GM12875 (cell line): ENCODE measurements around the gene SLC7A6OS.

ENCODE experiments used
- H3K4me3 ChIP-seq: one replicate; pipeline ENCODE4 v1.5.1; 2011; ENCODE audit warnings: low read depth, low read length, control low read depth
- CTCF ChIP-seq: IDR thresholded peaks from 2 replicates; pipeline ENCODE4 v1.5.1; 2011; ENCODE audit warnings: low read depth, mild to moderate bottlenecking, control low read depth, inconsistent platforms, low read length, moderate library complexity, borderline replicate concordance; ENCODE audit not compliant: insufficient read depth

The SLC7A6OS gene

GRCh38 chr16:68356249-68356918 is 45.6 kb upstream of the SLC7A6OS start:
- TF ChIP-seq CTCF, result no peak
- H3K4me3 ChIP-seq, result no peak overlapping the region

GRCh38 chr16:68355447-68356248 is 44.9 kb upstream of the SLC7A6OS start:
- 0 out of 2 replicates have a peak, but pooled peaks have one; percentile 8 for TF ChIP-seq CTCF
- no peak overlapping the region for H3K4me3 ChIP-seq

GRCh38 chr16:68354816-68355215 is 44.1 kb upstream of the SLC7A6OS start:
- no peak overlapping the region for H3K4me3 ChIP-seq
- TF ChIP-seq CTCF, result no peak

GRCh38 chr16:68353366-68353765 is 42.6 kb upstream of the SLC7A6OS start:
- TF ChIP-seq CTCF, result no peak

GRCh38 chr16:68351991-68352431 is 41.3 kb upstream of the SLC7A6OS start:
- no peak overlapping the region for H3K4me3 ChIP-seq
- no peak for TF ChIP-seq CTCF

More at GRCh38 chr16:68353366-68353765, 42.6 kb upstream of the SLC7A6OS start:
- no peak overlapping the region for H3K4me3 ChIP-seq

- TF ChIP-seq CTCF, result no peak
- no peak overlapping the region for H3K4me3 ChIP-seq
Observed at GRCh38 chr16:68351463-68351862, 40.7 kb upstream of the SLC7A6OS start.

- no peak for TF ChIP-seq CTCF
- H3K4me3 ChIP-seq, result no peak overlapping the region
Observed at GRCh38 chr16:68350813-68351350, 40.1 kb upstream of the SLC7A6OS start.
